NCI-H69 (cell line): ENCODE results near the gene LRRN2.
A peak's percentile ranks its signal among the peaks of the same experiment; 100 is the strongest.

Experiments
- DNase-seq: peaks from one replicate; lab custom pipeline; 2025; lab: John Stamatoyannopoulos, UW

The LRRN2 gene

GRCh38 chr1:204712708-204713430 lies 27.3 kb upstream of the LRRN2 start:
- DNase-seq: no peak

DNA sequence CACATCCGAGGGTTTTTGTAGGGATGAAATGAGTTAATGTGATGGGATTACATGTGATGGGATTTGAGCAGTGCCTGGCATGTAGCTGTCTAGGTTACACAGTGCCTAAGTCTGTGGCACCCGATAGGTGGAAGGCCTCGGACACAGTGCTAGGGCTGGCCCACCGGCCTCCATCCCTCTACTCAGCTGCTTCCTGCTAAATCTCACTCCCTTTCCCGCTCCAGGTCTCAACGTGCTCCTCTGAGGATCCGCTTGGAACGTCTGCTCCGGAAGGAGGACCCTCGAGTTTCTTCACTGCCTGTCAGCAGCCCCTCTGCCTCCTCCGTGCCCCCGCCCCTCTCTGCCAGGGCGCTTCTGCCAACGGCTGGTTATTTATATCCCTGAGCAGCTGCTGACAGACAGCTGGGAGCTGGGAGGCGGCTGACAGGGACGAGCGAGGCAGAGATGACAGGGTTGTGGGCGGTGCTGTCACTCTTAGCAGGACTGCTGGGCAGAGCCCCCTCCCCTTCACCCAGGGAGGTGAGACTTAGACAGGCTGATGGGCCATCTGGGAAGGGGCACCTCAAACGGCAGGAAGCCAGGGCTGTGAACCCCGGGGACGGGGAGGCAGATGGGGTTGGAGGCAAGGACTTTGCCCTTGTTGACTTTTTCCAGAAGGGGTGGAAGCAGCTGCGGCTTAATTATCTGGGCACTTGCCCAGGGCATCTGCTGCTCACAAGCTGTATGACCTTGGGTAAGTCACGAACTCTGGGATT lies 26.6 kb upstream of the LRRN2 start:
- peak; percentile 98 for DNase-seq

DNA sequence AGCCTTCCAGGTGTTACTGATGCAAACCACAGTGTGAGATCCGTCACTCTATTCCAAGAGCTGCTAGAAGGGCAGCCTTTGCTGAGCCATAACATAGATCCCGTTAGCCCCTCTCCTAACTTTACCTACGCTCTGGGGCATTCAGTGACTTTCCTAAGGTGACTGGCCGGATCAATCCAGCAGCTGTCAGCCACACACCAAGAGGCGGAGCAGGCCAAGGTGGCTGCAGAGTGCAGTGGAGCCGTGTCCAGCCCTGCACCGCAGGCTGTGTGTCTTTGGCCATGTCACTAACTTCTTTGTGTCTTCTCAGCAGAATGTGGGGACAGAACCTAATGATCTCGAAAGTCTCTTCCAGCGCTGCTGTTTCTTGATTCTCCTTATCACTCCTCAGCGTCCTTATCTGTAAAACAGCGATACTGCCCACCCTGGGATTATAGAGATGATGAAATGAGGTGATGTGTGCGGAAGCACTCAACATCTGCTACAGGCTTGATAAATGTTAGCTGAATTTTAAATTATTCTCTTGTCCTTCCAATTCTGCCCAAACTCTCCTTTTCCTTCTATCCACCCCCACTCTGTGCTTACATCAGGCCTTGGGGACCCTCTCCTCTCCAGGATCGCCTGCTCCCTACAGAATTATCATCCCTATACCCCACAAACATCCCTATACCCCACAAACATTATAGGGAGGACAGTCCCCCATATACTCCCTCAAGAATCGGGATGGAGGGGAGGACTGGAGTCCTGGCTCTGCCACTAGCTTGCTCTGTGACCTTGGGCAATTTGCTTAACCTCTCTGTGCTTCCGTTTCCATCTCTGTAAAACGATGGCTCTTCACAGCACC lies 25.8 kb upstream of the LRRN2 start:
- no peak for DNase-seq

GRCh38 chr1:204709960-204710912 lies 24.7 kb upstream of the LRRN2 start:
- peak; percentile 75 for DNase-seq

- peak; percentile 53 for DNase-seq
Observed at GRCh38 chr1:204709021-204709420, 23.5 kb upstream of the LRRN2 start.

GRCh38 chr1:204706838-204707509 lies 21.4 kb upstream of the LRRN2 start:
- DNase-seq: peak; percentile 69

GRCh38 chr1:204705888-204706837 lies 20.6 kb upstream of the LRRN2 start:
- no peak for DNase-seq

- no peak for DNase-seq
Observed at GRCh38 chr1:204705493-204705811, 19.9 kb upstream of the LRRN2 start.

DNA sequence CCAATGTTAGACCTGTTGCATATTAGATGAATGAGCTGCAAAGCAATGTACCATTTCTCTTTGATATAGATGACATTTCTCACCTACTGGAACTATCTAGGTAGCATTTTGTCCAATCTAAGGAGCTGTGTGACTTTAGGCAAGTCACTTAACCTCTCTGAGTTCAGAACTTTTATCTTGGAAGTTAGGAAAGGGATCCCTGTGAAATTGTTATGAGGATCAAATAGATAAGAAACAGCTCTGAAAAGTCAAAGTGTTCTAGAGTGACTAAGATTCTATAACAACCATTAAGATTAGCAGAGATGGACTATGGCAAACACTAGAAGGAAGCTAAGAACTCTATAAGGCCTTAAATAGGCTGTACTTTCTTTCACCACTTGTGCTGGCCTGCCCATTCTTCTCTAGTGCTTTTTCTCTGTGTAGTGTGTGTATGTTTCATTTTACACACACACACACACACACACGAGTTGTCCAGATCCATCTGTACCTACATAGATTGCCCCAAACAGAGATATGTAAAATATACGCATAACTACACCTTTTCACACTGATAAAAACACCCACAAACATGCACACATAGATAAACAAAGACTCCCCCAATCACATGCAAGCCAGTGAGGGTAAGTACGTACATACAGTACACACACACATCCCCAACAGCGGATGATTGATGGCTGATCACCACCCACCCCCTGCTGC lies 19.4 kb upstream of the LRRN2 start:
- DNase-seq: no peak

GRCh38 chr1:204703826-204704612 lies 18.5 kb upstream of the LRRN2 start:
- no peak for DNase-seq

GRCh38 chr1:204703268-204703664 lies 17.7 kb upstream of the LRRN2 start:
- DNase-seq: no peak

DNA sequence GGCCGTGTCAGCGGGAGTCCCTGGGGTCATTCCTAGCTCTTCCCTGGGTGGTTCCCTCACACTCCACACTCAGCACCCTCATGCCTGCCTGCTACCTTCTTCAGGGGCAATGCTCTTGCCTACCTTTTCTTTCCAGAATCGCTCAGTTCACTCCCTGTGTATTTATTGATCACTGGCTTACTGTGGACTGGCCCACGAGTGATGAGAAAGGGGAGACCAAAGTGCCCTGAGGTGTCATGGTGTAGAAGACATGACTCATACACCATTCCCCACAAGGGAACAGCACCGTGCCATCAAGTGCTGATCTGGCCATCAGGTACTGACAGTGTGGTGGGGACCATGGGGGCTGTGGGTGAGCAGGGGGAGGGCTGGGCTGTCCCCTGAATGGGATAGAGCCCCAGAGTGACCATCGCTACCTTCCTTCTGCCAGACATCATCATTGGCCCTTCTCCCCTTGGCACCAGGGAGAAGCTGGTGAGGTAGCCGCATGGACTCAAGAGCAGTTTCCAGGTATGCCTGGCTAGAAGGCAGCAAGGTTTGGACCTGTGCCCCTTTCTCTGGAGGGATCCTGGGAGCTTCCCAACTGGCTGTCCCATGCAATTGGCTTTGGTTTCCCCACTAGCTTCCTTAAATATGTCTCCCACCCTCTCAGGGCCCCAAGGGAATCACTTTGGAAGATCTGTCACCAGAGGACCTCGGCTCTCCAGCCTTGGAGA lies 17.2 kb upstream of the LRRN2 start:
- no peak for DNase-seq

DNA sequence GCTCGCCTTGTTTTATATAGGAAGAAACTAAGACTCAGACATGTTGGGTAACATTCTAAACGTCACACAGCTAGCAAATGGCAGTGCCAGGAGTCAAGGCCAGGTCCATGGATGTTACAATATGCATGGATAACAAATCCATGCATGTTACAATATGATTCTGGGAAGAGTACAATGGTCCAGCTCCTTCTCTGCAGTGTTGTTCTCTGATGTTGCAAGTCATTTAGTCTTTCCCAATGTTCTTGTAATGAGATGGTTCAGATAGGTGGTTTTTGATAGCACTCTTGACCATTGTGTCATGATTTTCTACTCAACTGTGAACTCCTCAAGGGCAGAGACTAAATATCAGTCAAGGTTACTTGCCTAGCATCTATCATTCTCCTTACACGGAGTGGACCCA lies 15.7 kb upstream of the LRRN2 start:
- DNase-seq: no peak

GRCh38 chr1:204697893-204698292 lies 12.4 kb upstream of the LRRN2 start:
- DNase-seq: no peak

DNA sequence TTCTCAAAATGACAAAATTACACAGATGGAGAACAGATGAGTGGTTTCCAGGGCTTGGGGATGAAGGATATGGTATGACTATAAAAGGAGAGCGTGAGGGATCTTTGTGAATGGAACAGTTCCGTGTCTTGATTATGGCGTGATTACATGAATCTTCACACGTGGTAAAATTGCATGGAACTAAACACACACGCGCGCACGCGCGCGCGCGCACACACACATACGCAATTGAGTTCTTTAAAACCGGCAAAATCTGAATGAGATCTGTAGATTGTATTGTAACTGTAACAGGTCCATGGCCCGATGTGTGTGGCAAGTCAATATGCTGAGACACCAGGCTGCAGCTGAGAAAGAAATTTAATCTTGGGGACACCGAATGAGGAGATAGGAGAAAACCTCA lies 11.1 kb upstream of the LRRN2 start:
- no peak for DNase-seq

- no peak for DNase-seq
Observed at GRCh38 chr1:204695692-204696091, 10.2 kb upstream of the LRRN2 start.

- no peak for DNase-seq
Observed at GRCh38 chr1:204694145-204694544, 8.6 kb upstream of the LRRN2 start.

DNA sequence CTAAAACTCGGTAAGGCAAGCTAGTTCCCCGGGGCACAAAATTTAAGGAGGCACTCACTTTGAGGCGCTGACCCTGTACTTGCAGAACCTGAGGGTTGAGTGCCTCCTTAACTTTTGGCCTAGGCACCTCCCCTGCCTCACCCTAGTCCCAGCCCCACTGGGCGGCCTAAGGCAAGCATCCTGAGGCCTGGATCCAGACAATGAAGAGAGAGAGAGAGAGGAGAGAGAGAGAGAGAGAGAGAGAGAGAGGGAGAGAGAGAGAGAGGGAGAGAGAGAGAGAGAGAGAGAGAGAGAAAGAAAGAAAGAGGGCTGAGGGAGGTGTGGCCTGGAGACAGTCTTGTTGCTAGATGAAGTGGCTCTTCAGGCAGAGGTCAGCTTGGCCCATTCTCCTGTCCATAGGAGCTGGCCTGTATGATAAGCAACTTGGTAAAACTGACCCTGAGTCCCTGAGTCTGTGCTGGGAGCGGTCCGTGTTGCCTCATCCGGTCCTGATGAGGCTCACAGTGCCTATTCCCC lies 7.4 kb upstream of the LRRN2 start:
- no peak for DNase-seq
